H9 (cell line): ENCODE results near the gene SLC35F3. TPM values are rescaled to one million over a fixed set of nuclear protein-coding genes. Genes with fewer than 3 reads are reported as not detected.

Source experiments
- DNase-seq: peaks from one replicate; pipeline ENCODE4 v3.0.0-alpha.2; 2017
- H2AFZ ChIP-seq: one replicate; pipeline ENCODE4 v1.6.1; 2013; ENCODE audit warnings: mild to moderate bottlenecking, low read length, control low read depth, moderate library complexity
- H2AK5ac ChIP-seq: 2 replicates; pipeline ENCODE4 v1.6.1; 2013; ENCODE audit warnings: low read length, control low read depth, mixed read lengths; ENCODE audit not compliant: insufficient read length
- H2BK120ac ChIP-seq: one replicate; pipeline ENCODE4 v1.6.1; 2013; ENCODE audit warnings: low read depth, mild to moderate bottlenecking, low read length, control low read depth, inconsistent platforms; ENCODE audit not compliant: poor library complexity, severe bottlenecking
- H2BK12ac ChIP-seq: 2 replicates; pipeline ENCODE4 v1.6.1; 2013; ENCODE audit warnings: low read length, control low read depth, mixed read lengths, low read depth; ENCODE audit not compliant: insufficient read length
- H2BK15ac ChIP-seq: 2 replicates; pipeline ENCODE4 v1.6.1; 2013; ENCODE audit warnings: low read depth, low read length, control low read depth
- H2BK20ac ChIP-seq: one replicate; pipeline ENCODE4 v1.6.1; 2013; ENCODE audit warnings: low read depth, mild to moderate bottlenecking, low read length, control low read depth, inconsistent platforms; ENCODE audit not compliant: poor library complexity, severe bottlenecking
- H2BK5ac ChIP-seq: 2 replicates; pipeline ENCODE4 v1.6.1; 2013; ENCODE audit warnings: low read length, control low read depth, mixed read lengths; ENCODE audit not compliant: insufficient read length
- H3K14ac ChIP-seq: 2 replicates; pipeline ENCODE4 v1.6.1; 2013; ENCODE audit warnings: low read length, control low read depth; ENCODE audit not compliant: insufficient read depth
- H3K18ac ChIP-seq: 2 replicates; pipeline ENCODE4 v1.6.1; 2013; ENCODE audit warnings: low read depth, mild to moderate bottlenecking, mixed read lengths, low read length, control low read depth; ENCODE audit not compliant: insufficient read length
- H3K23ac ChIP-seq: 2 replicates; pipeline ENCODE4 v1.6.1; 2013; ENCODE audit warnings: low read length, control low read depth, mixed read lengths, low read depth; ENCODE audit not compliant: insufficient read length
- H3K23me2 ChIP-seq: 2 replicates; pipeline ENCODE4 v1.6.1; 2013; ENCODE audit warnings: low read depth, mild to moderate bottlenecking, mixed read lengths, low read length, control low read depth; ENCODE audit not compliant: insufficient read length, poor library complexity, severe bottlenecking
- H3K27ac ChIP-seq: 2 replicates; pipeline ENCODE4 v1.5.1; 2013; ENCODE audit warnings: low read length, control low read depth, mixed read lengths, low read depth; ENCODE audit not compliant: insufficient read length
- H3K27me3 ChIP-seq: 2 replicates; pipeline ENCODE4 v1.6.1; 2013; ENCODE audit warnings: low read length, control low read depth, inconsistent platforms; ENCODE audit not compliant: insufficient read depth
- H3K4ac ChIP-seq: 2 replicates; pipeline ENCODE4 v1.6.1; 2013; ENCODE audit warnings: low read depth, mild to moderate bottlenecking, control low read depth, inconsistent platforms, low read length, moderate library complexity
- H3K4me1 ChIP-seq: 2 replicates; pipeline ENCODE4 v1.6.1; 2013; ENCODE audit warnings: low read length, control low read depth, inconsistent platforms; ENCODE audit not compliant: insufficient read depth
- H3K4me2 ChIP-seq: 2 replicates; pipeline ENCODE4 v1.6.1; 2013; ENCODE audit warnings: low read length, control low read depth, mixed read lengths; ENCODE audit not compliant: insufficient read length, insufficient read depth
- H3K56ac ChIP-seq: 2 replicates; pipeline ENCODE4 v1.6.1; 2013; ENCODE audit warnings: low read depth, mild to moderate bottlenecking, mixed read lengths, low read length, control low read depth; ENCODE audit not compliant: insufficient read length
- H3K79me1 ChIP-seq: 2 replicates; pipeline ENCODE4 v1.6.1; 2013; ENCODE audit warnings: low read depth, mild to moderate bottlenecking, moderate library complexity, low read length, control low read depth, inconsistent platforms; ENCODE audit not compliant: insufficient read depth, poor library complexity, severe bottlenecking
- H3K79me2 ChIP-seq: 2 replicates; pipeline ENCODE4 v1.6.1; 2013; ENCODE audit warnings: low read length, control low read depth, inconsistent platforms; ENCODE audit not compliant: insufficient read depth
- H3K9ac ChIP-seq: 2 replicates; pipeline ENCODE4 v1.6.1; 2013; ENCODE audit warnings: low read length, control low read depth, mixed read lengths; ENCODE audit not compliant: insufficient read length; ENCODE audit errors: extremely low read depth
- H3K9me3 ChIP-seq: one replicate; pipeline ENCODE4 v1.6.1; 2013; ENCODE audit warnings: low read depth, low read length, inconsistent platforms; ENCODE audit not compliant: control insufficient read depth
- H3T11ph ChIP-seq: one replicate; pipeline ENCODE4 v1.6.1; 2013; ENCODE audit warnings: mild to moderate bottlenecking, low read length, control low read depth, inconsistent platforms
- H4K20me1 ChIP-seq: one replicate; pipeline ENCODE4 v1.6.1; 2013; ENCODE audit not compliant: control insufficient read depth, insufficient read length, insufficient read depth
- H4K5ac ChIP-seq: 2 replicates; pipeline ENCODE4 v1.6.1; 2013; ENCODE audit warnings: low read depth, mild to moderate bottlenecking, mixed read lengths, low read length, control low read depth; ENCODE audit not compliant: insufficient read length
- H4K8ac ChIP-seq: replicated peaks from 2 replicates; pipeline ENCODE4 v1.6.1; 2013; ENCODE audit warnings: low read length, control low read depth, mixed read lengths, low read depth; ENCODE audit not compliant: insufficient read length
- H4K91ac ChIP-seq: 2 replicates; pipeline ENCODE4 v1.6.1; 2013; ENCODE audit warnings: low read depth, mild to moderate bottlenecking, moderate library complexity, mixed read lengths, low read length, control low read depth; ENCODE audit not compliant: insufficient read length
- H3K27ac Mint-ChIP-seq, 3 experiments: 2 replicates in 2 of 3; 3 replicates in 1 of 3; pipeline ENCODE4 v1.8.0; 2020 to 2021; ENCODE audit warnings: mixed read lengths in 3 of 3, mild to moderate bottlenecking in 1 of 3, moderate library complexity in 1 of 3
- H3K27me3 Mint-ChIP-seq: 2 replicates; pipeline ENCODE4 v1.8.0; 2021; ENCODE audit warnings: low read depth, mild to moderate bottlenecking, moderate library complexity, mixed read lengths
- H3K36me3 Mint-ChIP-seq, 3 experiments: 2 replicates in 2 of 3; 3 replicates in 1 of 3; pipeline ENCODE4 v1.8.0; 2020 to 2021; ENCODE audit warnings: low read depth in 3 of 3, mixed read lengths in 3 of 3; ENCODE audit not compliant: insufficient read depth in 1 of 3
- H3K4me1 Mint-ChIP-seq, 2 experiments: 2 replicates each; pipeline ENCODE4 v1.8.0; 2020; ENCODE audit warnings: mixed read lengths in 2 of 2
- H3K4me3 Mint-ChIP-seq, 2 experiments: 2 replicates in 1 of 2; 3 replicates in 1 of 2; pipeline ENCODE4 v1.8.0; 2020 to 2021; ENCODE audit warnings: mild to moderate bottlenecking in 2 of 2, mixed read lengths in 2 of 2, moderate library complexity in 1 of 2
- H3K9me3 Mint-ChIP-seq, 2 experiments: 2 replicates in 1 of 2; 3 replicates in 1 of 2; pipeline ENCODE4 v1.8.0; 2020; ENCODE audit warnings: mild to moderate bottlenecking in 2 of 2, mixed read lengths in 2 of 2, moderate library complexity in 1 of 2
- CTCF ChIP-seq: fragments of 200-600 bp; sonication (generic); conservative IDR thresholded peaks from 3 replicates; pipeline ENCODE4 v1.8.0; 2021; ENCODE audit warnings: antibody characterized with exemption, mild to moderate bottlenecking
- WGBS: extraction: QIAGEN DNeasy Blood & Tissue Kit; methylation state at CpG from one replicate; pipeline ENCODE4 v1.1.7; 2013; ENCODE audit warnings: missing lambda C conversion rate, low lambda C conversion rate, mixed read lengths; ENCODE audit not compliant: insufficient read length; ENCODE audit errors: extremely low coverage; 5-methylcytosine and 5-hydroxymethylcytosine counted together
- total RNA-seq: library from RNA; stranded (reverse); gene quantifications from 2 replicates; pipeline ENCODE4 v1.2.1, GENCODE V29; 2021

SLC35F3 gene
- total RNA-seq, 1 experiment from 2014 or later: 0.81 TPM

GRCh38 chr1:233946724-233947123, 42.2 kb downstream of the SLC35F3 start:
- Histone ChIP-seq H2BK15ac (no peak overlapping the region), H3K4me2 (no peak overlapping the region), H2BK5ac (no peak overlapping the region), H2AK5ac (no peak overlapping the region), H3K79me2 (no peaks in the 10 kb centered on the region), H4K8ac (no peak overlapping the region), H3K56ac (no peak overlapping the region), H3K23ac (no peak overlapping the region), H3K27ac (no peak overlapping the region), H2BK20ac (no peak overlapping the region), H3T11ph (no peak overlapping the region), H4K5ac (no peak overlapping the region), H3K27me3 (no peaks in the 10 kb centered on the region), H3K9ac (no peak overlapping the region), H3K23me2 (no peaks in the 10 kb centered on the region), H3K9me3 (no peaks in the 10 kb centered on the region), H2BK12ac (no peak overlapping the region), H3K18ac (no peak overlapping the region), H3K4ac (no peak overlapping the region), H3K4me1 (no peaks in the 10 kb centered on the region), H3K14ac (no peak overlapping the region), H2BK120ac (no peak overlapping the region), H4K91ac (no peak overlapping the region), H2AFZ (no peak overlapping the region), H4K20me1 (no peaks in the 10 kb centered on the region), H3K79me1 (no peaks in the 10 kb centered on the region)
- no CpG with 5 or more reads among the region's 1 CpG for WGBS
- DNase-seq: no peak
- peaks cover 10% of the 10 kb centered on the region for H3K27me3 Mint-ChIP-seq
- peaks cover 4 to 15% of the 10 kb centered on the region in 2 experiments; a peak in 3 of 4 replicates for H3K4me1 Mint-ChIP-seq
- no peak for TF ChIP-seq CTCF
- H3K27ac Mint-ChIP-seq: no peak overlapping the region; a peak in 1 of 7 replicates
- no peak overlapping the region for H3K4me3 Mint-ChIP-seq
- H3K36me3 Mint-ChIP-seq: peaks cover 0 to 7% (median 4%) of the 10 kb centered on the region in 3 experiments; a peak in 3 of 7 replicates
- peaks cover 5 to 8% of the 10 kb centered on the region in 2 experiments for H3K9me3 Mint-ChIP-seq
